Kasumi-1 (cell line): Measurements from ENCODE around the gene ZC3H8.

ENCODE experiments used
- DNase-seq, 2 experiments: peaks; one replicate each; lab custom pipeline; 2025; lab: John Stamatoyannopoulos, UW

Gene ZC3H8

GRCh38 chr2:112164876-112165275 is 90.0 kb downstream of the ZC3H8 start:
- DNase-seq: no peak

DNA sequence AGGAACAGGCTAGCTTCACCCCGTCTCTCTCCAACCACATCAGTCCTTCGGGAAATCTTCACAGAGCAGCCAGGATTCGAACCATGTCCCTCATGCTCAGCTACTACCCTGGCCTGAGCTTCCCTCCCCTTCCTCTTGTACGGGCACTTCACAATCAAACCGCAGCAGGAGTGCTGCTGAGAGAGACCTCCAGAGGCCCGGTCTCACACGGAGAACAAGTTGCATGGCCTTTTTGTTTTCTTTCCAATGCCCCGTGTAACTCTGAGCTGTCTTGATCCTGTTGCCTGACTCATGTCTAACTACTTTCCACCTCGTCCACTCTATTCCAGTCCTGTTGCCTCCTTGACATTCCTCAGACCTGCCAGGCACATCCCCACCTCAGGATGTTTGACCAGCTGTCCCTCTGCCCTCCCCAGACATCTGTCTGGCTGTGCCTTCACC is 91.3 kb downstream of the ZC3H8 start:
- no peak for DNase-seq

- DNase-seq: no peak
Observed at GRCh38 chr2:112162956-112163355, 91.9 kb downstream of the ZC3H8 start.

DNA sequence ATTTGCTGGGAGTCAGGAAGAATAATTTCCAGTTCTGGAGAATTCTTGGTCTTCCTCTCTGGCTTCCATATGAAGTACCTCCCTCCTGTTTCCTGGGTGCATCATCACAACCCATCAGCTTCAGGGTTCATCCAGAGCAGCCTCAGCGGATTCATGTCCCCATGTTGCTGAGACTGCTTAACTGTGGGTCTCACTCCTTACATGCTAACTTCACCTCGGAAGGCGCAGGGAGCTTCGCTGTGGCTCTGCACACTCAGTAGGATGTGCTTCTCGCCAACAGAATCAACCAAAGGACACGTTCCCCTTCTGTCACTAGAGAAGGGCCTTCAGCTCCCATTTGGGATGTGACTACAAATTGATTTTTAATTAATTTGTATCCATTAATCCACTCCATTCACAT is 92.5 kb downstream of the ZC3H8 start:
- no peak for DNase-seq
